C4-2B (cell line): ENCODE measurements around the gene FOXK1.

ENCODE experiments used
- ZFX ChIP-seq: fragments of 450-650 bp; IDR thresholded peaks from 2 replicates; pipeline ENCODE4 v1.6.1; 2017
- TF ChIP-seq, protein P1 (sequence below): fragments of 450-650 bp; conservative IDR thresholded peaks from 2 replicates; pipeline ENCODE4 v1.5.1; 2017; ENCODE audit warnings: mild to moderate bottlenecking

DNA sequence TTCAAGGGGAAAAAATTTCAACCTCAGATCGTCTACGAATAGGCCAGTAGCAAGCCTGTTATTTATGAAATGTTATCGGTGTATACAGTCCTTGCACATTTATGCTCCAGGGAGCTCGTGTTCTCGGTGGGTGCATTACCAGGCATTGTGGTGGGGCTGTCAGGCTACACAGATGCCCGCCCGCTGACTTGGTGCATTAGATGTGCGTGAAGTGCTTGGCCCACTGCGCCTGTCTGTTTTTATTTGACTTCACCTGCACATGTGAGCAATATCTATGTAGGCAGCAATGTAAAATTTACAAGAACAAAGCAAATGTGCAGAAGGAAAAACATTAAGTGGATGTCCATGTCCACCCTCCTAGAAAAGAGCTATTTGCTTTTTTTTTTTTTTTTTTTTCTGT lies 2.8 kb downstream of the FOXK1 start:
- TF ChIP-seq, protein P1, sequence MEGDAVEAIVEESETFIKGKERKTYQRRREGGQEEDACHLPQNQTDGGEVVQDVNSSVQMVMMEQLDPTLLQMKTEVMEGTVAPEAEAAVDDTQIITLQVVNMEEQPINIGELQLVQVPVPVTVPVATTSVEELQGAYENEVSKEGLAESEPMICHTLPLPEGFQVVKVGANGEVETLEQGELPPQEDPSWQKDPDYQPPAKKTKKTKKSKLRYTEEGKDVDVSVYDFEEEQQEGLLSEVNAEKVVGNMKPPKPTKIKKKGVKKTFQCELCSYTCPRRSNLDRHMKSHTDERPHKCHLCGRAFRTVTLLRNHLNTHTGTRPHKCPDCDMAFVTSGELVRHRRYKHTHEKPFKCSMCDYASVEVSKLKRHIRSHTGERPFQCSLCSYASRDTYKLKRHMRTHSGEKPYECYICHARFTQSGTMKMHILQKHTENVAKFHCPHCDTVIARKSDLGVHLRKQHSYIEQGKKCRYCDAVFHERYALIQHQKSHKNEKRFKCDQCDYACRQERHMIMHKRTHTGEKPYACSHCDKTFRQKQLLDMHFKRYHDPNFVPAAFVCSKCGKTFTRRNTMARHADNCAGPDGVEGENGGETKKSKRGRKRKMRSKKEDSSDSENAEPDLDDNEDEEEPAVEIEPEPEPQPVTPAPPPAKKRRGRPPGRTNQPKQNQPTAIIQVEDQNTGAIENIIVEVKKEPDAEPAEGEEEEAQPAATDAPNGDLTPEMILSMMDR = no peak
- no peak for TF ChIP-seq ZFX
